Spleen (tissue), 11 donors: Measurements from ENCODE around the gene CD37. TPM values are rescaled to one million over a fixed set of nuclear protein-coding genes. Genes with fewer than 3 reads are reported as not detected.

Source experiments
- DNase-seq: peaks from one replicate; pipeline ENCODE4 v3.0.0-alpha.2; 2020
- H3K27ac ChIP-seq, 8 donors: fragments of 200-600 bp; sonication (generic) in 7 of 8; 1 replicate in 4 of 8; 2 replicates in 4 of 8; pipeline versions ENCODE4 v1.5.0 to v1.8.0; 2016 to 2021; ENCODE audit warnings: inconsistent platforms in 4 of 8, mild to moderate bottlenecking in 4 of 8, moderate library complexity in 1 of 8
- H3K27me3 ChIP-seq, 7 donors: fragments of 200-600 bp; sonication (generic) in 6 of 7; replicated peaks in 1 of 7; 1 replicate in 4 of 7; 2 replicates in 3 of 7; pipeline versions ENCODE4 v1.5.0 to v1.8.0; 2016 to 2021; ENCODE audit warnings: inconsistent platforms in 3 of 7, mild to moderate bottlenecking in 1 of 7
- H3K36me3 ChIP-seq, 6 donors: fragments of 200-600 bp; sonication (generic) in 5 of 6; 1 replicate in 4 of 6; 2 replicates in 2 of 6; pipeline versions ENCODE4 v1.5.0 to v1.8.0; 2016 to 2021; ENCODE audit warnings: inconsistent platforms in 2 of 6
- H3K4me1 ChIP-seq, 6 donors: fragments of 200-600 bp; sonication (generic) in 5 of 6; 1 replicate in 3 of 6; 2 replicates in 3 of 6; pipeline versions ENCODE4 v1.5.0 to v1.8.0; 2016 to 2021; ENCODE audit warnings: inconsistent platforms in 3 of 6
- H3K4me3 ChIP-seq, 8 donors: fragments of 200-600 bp; sonication (generic) in 7 of 8; 1 replicate in 4 of 8; 2 replicates in 4 of 8; pipeline versions ENCODE4 v1.5.0 to v1.8.0; 2016 to 2021; ENCODE audit warnings: inconsistent platforms in 4 of 8, mild to moderate bottlenecking in 4 of 8, moderate library complexity in 2 of 8
- H3K9me3 ChIP-seq, 8 donors: fragments of 200-600 bp; sonication (generic) in 7 of 8; 1 replicate in 4 of 8; 2 replicates in 4 of 8; pipeline versions ENCODE4 v1.5.0 to v1.8.0; 2016 to 2021; ENCODE audit warnings: inconsistent platforms in 4 of 8
- POLR2A ChIP-seq, 3 donors: fragments of 450-650 bp; IDR thresholded peaks; one replicate each; pipeline ENCODE4 v1.5.1; 2017; ENCODE audit warnings: antibody characterized with exemption in 3 of 3, mild to moderate bottlenecking in 1 of 3
- POLR2AphosphoS5 ChIP-seq, 3 donors: sonication (generic); formaldehyde crosslinking; IDR thresholded peaks; one replicate each; pipeline ENCODE4 v1.5.1; 2017; ENCODE audit warnings: antibody characterized with exemption in 3 of 3
- WGBS, 5 donors: extraction: QIAGEN DNeasy Blood & Tissue Kit in 3 of 5; methylation state at CpG; one replicate each; pipeline versions ENCODE4 v1.1.5 to v1.1.7; 2013 to 2018; 5-methylcytosine and 5-hydroxymethylcytosine counted together
- intact Hi-C: fragments of 100-400 bp; cut with DNase I; formaldehyde crosslinking; loops from one replicate; pipeline ENCODE4 v1.15.0; 2023; ENCODE audit warnings: low total_unique reads
- polyA plus RNA-seq, 3 donors: library from polyadenylated mRNA; stranded (reverse); fragments of 200-250 nt; gene quantifications; one replicate each; pipeline ENCODE4 v1.2.1, GENCODE V29; 2013
- total RNA-seq, 7 donors: library from RNA; depleted of rRNA in 3 of 7; stranded (reverse); fragments of >200 nt in 3 of 7; fragmentation: NEBNext Ultra II Directional in 4 of 7; extraction: Animal tissue kit (Norgen Biotek cat#: 25700) in 4 of 7; gene quantifications; one replicate each; pipeline versions ENCODE4 v1.1.0 to v1.2.1, GENCODE V29; 2016 to 2021
- TF ChIP-seq, protein P1 (sequence below), 11 experiments: fragments of 200-600 bp in 7 of 11; fragments of 450-650 bp in 4 of 11; sonication (generic) in 4 of 11; IDR thresholded peaks in 8 of 11; conservative IDR thresholded peaks in 3 of 11; 1 replicate in 7 of 11; 2 replicates in 4 of 11; pipeline versions ENCODE4 v1.4.0 to v1.8.0; 2016 to 2021; ENCODE audit warnings: antibody characterized with exemption in 11 of 11, inconsistent platforms in 4 of 11, mild to moderate bottlenecking in 1 of 11
- donor health status: healthy with polysubstance abuse.
- donor health status: DM: no; HTN: no; CAD: no; lungs with moderate emphysema.
- donor health status: DM: no; HTN: no; CAD: no.
- donor health status: Bipolar disorder and iron deficiency.
- donor health status: healthy.
- donor health status: DM: no; HTN: no; CAD: no.
- donor health status: DM: yes; HTN: yes; CAD: no.

The CD37 gene
- total and polyA plus RNA-seq, 10 donors = 297 to 516 (median 403) TPM

DNA sequence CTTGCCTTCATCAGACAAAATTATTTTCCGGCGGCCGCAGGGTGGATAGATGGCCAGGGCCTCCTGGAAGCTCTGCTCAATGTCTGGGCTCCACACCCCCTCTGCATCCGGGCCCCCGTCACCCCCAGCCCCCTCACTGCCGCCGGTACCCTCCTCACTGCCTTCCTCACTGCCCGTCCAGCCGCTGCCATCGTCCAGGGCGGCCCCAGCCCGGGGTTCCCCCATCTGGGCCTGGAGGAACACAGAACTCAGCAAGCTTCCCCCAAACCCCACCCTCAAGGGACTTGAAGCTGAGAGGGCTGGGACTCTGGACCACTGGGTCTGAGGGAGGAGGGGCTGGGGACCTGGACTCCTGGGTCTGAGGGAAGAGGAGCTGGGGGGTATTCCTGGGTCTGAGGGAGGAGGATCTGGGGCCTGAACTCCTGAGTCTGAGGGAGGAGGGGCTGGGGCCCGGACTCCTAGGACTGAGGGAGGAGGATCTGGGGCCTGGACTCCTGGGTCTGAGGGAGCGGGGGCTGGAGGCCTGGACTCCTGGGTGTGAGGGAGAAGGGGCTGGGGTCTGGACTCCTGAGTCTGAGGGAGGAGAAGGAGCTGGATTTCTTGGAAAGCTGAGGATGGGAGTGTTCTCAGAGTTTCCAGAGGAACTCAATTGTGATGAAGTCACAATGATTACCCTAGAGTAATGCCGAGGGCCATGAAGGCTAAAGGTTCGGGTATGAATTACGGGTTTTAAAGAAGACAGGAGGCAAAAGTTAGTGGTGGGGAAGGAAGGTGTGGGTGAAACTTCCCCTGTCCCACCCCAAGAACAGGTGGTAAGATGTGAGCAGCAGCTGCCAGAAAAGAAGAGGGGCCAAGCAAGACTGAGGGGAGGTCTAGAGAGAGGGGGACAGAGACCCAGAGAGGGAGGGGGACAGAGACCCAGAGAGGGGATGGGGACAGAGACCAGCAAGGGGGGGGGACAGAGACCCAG is 24.9 kb downstream of the CD37 start:
- Histone ChIP-seq H3K36me3 (peaks cover 0 to 24% (median 0%) of the 10 kb centered on the region in 6 donors), H3K27ac (peak overlapping the region in 5 of 8 donors; percentile 32 to 91 (median 60)), H3K27me3 (peaks cover 0 to 48% (median 9%) of the 10 kb centered on the region in 7 donors), H3K4me1 (peaks cover 12 to 85% (median 59%) of the 10 kb centered on the region in 6 donors), H3K9me3 (no peaks in the 10 kb centered on the region), H3K4me3 (no peak overlapping the region)
- 61 to 74% (median 72%) methylated on average over 16 to 17 of the region's 17 CpGs for WGBS, 5 donors
- TF ChIP-seq, protein P1, sequence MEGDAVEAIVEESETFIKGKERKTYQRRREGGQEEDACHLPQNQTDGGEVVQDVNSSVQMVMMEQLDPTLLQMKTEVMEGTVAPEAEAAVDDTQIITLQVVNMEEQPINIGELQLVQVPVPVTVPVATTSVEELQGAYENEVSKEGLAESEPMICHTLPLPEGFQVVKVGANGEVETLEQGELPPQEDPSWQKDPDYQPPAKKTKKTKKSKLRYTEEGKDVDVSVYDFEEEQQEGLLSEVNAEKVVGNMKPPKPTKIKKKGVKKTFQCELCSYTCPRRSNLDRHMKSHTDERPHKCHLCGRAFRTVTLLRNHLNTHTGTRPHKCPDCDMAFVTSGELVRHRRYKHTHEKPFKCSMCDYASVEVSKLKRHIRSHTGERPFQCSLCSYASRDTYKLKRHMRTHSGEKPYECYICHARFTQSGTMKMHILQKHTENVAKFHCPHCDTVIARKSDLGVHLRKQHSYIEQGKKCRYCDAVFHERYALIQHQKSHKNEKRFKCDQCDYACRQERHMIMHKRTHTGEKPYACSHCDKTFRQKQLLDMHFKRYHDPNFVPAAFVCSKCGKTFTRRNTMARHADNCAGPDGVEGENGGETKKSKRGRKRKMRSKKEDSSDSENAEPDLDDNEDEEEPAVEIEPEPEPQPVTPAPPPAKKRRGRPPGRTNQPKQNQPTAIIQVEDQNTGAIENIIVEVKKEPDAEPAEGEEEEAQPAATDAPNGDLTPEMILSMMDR (IDR thresholded peaks at IDR 0.05 in 8 of 11, conservative IDR thresholded peaks at IDR 0.05 in 3 of 11) = no peak
- TF ChIP-seq POLR2A (IDR thresholded peaks at IDR 0.05) (no peak), POLR2AphosphoS5 (IDR thresholded peaks at IDR 0.05) (no peak)
- intact Hi-C loops = no loop called here
- DNase-seq = no peak

DNA sequence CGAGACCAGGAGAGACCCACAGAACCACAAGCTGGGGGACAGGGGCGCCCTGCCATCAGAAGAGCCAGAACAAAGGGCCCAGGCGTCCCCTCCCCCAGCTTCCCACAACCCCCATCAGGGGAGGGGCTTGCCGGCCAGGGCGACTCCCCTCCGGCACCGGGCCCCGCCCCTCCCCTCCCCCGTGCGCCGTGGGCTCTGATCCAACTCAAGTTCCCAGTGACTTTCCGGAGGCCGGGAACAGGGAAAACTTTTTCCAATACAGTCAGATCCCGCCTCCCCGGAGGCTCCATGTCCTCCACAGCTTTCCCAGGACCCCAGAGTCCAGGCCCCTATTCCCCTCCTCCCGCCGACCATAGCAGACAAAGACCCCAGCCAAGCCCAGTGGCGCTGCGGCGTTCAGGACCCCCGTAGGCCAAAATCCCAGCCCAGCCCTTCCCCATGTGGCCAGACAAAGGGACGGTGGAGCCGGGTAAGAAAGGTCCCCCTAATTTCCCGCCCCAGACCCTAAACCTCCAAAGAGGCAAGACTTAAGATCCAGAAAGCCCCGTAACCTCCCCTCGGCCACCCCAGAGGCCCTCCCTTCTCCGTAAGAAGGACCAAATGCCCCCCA is 26.3 kb downstream of the CD37 start:
- TF ChIP-seq POLR2A (IDR thresholded peaks at IDR 0.05) = peak in 1 of 3 donors; percentile 60
- peak; percentile 42 to 70 (median 59) for TF ChIP-seq POLR2AphosphoS5 (IDR thresholded peaks at IDR 0.05)
- TF ChIP-seq, protein P1 (IDR thresholded peaks at IDR 0.05 in 8 of 11, conservative IDR thresholded peaks at IDR 0.05 in 3 of 11) = no peak
- Histone ChIP-seq H3K4me1 (peaks cover 9 to 71% (median 46%) of the 10 kb centered on the region in 6 donors), H3K4me3 (peak overlapping the region; percentile 49 to 77 (median 54)), H3K9me3 (no peaks in the 10 kb centered on the region), H3K27me3 (peaks cover 0 to 48% (median 9%) of the 10 kb centered on the region in 7 donors), H3K27ac (peak overlapping the region; percentile 68 to 91 (median 88)), H3K36me3 (peaks cover 0 to 23% (median 0%) of the 10 kb centered on the region in 6 donors)
- WGBS, 5 donors = 3 to 12% (median 6%) methylated on average over 17 to 27 of the region's 27 CpGs
- intact Hi-C loops = no loop called here
- peak; percentile 86 for DNase-seq

DNA sequence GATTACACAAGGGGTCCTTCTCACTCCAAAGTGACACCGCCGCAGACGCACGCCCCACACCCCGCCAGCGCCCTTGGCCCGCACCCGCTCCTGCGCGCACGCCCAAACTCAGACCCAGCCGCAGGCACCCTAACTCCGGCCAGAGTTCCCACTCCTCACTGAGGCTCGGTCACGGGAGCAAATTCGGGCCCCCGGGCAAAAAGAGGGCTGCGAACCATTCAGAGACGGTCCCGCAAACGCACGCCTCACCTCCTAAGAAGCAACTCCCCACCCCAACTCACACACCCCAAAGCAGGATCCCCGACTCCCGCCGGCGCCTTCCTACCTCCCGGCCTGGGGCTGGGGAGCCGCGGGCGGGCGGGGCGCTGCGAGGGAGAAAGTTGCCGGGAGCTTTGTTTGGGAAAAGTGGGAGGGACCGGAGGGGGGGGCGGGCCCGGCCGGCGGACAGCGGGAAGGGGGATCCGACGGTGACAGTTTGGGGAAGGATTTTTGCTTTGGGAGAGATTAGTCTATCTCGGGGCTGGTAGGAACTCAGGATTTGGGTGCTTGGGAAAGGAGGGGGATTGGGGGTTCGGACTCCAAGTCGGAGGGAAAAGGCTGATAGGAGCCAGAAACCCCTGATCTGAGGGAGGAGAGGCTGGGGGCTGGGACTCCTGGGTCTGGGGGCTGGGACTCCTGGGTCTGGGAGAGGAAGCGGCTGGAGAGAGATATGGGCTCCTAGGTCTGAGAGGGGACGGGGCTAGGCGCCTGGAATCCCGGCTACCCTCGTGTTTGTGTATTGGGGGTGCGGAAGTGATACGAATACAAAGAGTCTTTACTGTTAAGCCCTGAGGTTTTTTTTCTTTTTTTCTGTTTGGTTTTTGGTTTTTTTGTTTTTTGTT is 27.1 kb downstream of the CD37 start, which contains the start of gene TEAD2:
Gene TEAD2, minus strand, starts transcription at position 369 of the 881 bp plus-strand sequence. CDS start 2,341 bp downstream, outside the sequence.
- intact Hi-C loops = no loop called here
- DNase-seq = peak; percentile 79
- Histone ChIP-seq H3K4me1 (peaks cover 6 to 63% (median 41%) of the 10 kb centered on the region in 6 donors), H3K36me3 (peaks cover 0 to 23% (median 0%) of the 10 kb centered on the region in 6 donors), H3K27ac (peak within 1 kb of the TSS; percentile 68 to 91 (median 88)), H3K9me3 (no peaks in the 10 kb centered on the region), H3K27me3 (peaks cover 0 to 48% (median 9%) of the 10 kb centered on the region in 7 donors), H3K4me3 (peak within 1 kb of the TSS; percentile 49 to 77 (median 54))
- WGBS, 5 donors = 1 to 2% (median 1%) methylated on average over 26 to 52 of the region's 52 CpGs
- TF ChIP-seq POLR2AphosphoS5 (IDR thresholded peaks at IDR 0.05) = peak; percentile 53 to 82 (median 78)
- TF ChIP-seq, protein P1 (IDR thresholded peaks at IDR 0.05 in 8 of 11, conservative IDR thresholded peaks at IDR 0.05 in 3 of 11) = no peak
